T-helper 9 cell (primary cell): ENCODE measurements around the gene FAM161B.
"Not testable (repeated sequence)": the region's sequence is repeated elsewhere in the genome, so short reads cannot be mapped to it uniquely, and the experiment has no call there.

Source experiments
- DNase-seq: peaks from one replicate; pipeline ENCODE4 v3.0.0-alpha.2; 2020

The FAM161B gene

GRCh38 chr14:73942180-73942579 is 7.7 kb downstream of the FAM161B start:
- no peak for DNase-seq

DNA sequence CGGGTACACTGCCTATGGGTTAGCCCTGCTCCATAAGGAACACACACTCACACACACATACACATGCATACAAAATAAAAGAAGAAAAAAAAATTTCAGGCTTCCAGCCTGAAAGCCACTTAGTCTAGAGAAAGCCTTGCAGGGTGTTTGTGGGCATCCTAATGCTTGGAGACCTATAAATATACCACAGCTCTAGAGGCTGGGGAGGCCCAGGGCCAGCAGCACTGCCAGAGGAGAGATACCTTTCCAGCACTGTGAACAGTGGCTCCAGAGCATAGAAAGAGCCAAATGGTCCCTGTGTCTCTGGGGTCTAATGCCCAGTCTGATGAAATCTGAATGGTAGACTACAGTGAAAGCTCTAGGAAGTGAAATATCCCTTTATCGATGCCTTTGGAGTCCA is 12.9 kb downstream of the FAM161B start:
- no peak for DNase-seq

- DNase-seq: no peak
Measured at GRCh38 chr14:73936548-73936947, 13.3 kb downstream of the FAM161B start.

GRCh38 chr14:73935666-73936065 is 14.2 kb downstream of the FAM161B start:
- no peak for DNase-seq

- DNase-seq: no peak
Measured at GRCh38 chr14:73924337-73924736, 25.6 kb downstream of the FAM161B start.

DNA sequence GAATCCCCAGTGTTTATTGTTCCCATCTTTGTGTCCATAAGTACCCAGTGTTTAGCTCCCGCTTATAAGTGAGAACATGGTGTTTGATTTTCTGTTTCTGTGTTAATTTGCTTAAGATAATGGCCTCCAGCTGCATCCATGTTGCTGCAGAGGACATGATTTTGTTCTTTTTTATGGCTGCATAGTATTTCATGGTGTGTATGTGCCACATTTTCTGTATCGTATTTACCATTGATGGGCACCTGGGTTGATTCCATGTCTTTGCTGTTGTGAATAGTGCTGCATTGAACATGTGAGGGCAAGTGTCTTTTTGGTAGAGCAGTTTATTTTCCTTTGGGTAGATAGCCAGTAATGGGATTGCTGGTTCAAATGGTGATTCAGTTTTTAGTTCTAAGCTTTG is 30.4 kb downstream of the FAM161B start:
- DNase-seq: not testable (repeated sequence)

DNA sequence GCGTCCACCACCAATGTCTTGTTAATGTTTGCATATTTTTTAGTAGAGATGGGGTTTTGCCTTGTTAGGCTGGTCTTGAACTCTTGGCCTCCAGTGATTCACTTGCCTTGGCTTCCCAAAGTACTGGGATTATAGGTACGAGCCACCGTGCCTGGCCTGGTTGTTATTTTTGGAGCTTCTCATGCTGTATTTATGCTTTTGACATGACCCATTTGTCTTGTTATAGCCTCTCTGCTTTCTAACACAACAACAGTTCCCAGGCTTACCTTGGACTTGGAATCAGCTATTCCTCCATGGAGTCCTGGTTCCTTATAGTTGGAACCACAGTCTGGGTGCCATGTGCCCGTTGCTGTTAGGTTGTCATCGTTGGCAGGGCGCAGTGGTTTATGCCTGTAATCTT is 33.6 kb downstream of the FAM161B start:
- DNase-seq: no peak

DNA sequence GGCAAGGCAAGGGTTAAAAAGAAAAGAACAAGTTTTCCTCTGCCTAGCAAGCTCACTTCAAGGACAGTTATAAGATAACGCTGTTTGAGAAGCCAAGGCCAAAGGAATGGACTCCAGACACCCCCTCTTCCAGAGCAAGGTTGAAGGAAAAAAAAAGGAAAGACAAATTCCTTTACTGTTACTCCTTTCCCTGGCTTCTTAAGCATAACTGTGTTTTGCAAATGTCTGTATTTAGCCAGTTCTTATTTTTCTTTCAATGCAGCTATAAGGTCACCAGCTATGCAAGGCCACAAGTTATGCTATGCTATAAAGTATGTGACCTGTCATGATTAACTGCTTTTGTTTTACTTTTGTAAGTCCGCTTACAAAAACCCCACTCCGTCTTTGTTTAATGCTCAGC is 36.6 kb downstream of the FAM161B start:
- DNase-seq: no peak

- no peak for DNase-seq
Measured at GRCh38 chr14:73909681-73910080, 40.2 kb downstream of the FAM161B start.

DNA sequence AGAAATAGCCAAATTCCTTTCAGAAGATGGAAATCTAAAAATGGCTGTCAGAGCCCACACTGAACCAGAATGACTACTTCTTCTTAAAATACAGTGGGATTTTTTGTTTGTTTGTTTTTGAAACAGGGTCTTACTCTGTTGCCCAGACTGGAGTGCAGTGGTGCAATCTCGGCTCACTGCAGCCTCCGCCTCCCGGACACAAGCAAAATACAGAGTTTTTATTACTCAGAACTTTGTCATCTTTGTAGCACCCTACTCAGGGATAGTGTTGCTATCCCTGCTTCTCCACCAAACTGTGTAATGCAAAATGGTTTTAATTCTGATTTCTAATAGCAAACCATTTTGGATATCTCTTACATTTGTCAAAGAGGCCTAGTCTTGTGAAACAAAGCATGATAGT is 46.9 kb downstream of the FAM161B start:
- no peak for DNase-seq

- no peak for DNase-seq
Measured at GRCh38 chr14:73896521-73896920, 53.4 kb downstream of the FAM161B start.

DNA sequence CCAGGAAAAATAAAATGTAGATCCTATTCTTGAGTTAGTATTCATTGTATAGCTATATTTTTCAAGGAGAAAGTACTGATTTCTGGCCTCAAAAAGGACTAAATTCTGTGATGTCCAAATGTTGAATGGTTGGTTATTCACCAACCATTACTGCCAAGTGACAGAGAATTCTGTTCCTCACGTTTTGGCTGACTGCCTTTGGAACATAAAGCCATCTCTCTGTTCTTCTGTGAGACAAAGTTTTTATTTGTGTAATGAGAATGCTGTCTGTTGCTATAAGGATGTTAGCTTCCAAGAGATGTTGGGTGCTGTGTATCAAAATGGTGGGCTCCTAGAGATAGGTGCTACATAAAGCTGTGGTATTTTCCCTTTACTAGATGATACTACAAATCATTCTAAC is 54.0 kb downstream of the FAM161B start:
- no peak for DNase-seq

- not testable (repeated sequence) for DNase-seq
Measured at GRCh38 chr14:73894180-73894687, 55.7 kb downstream of the FAM161B start.

- no peak for DNase-seq
Measured at GRCh38 chr14:73889376-73889775, 60.5 kb downstream of the FAM161B start.

DNA sequence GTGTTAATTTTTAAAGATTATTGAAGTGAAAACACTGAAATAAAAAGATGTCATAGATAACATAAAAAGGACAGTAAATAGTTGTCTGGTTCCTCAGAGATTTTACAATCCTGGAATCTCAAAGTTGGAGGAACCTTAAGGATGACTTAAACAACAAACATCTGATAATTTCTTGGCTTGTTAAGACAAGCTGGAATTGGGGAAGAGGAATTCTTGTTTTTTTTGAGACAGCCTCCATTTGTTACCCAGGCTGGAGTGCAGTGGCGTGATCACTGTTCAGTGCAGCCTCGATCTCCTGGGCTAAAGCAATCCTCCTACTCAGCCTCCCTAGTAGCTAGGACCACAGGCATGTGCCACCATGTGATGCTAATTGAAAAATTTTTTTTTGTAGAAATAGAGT is 60.9 kb downstream of the FAM161B start:
- DNase-seq: no peak

GRCh38 chr14:73888460-73888725 is 61.5 kb downstream of the FAM161B start:
- no peak for DNase-seq

- DNase-seq: no peak
Measured at GRCh38 chr14:73887694-73888459, 62.0 kb downstream of the FAM161B start.

- no peak for DNase-seq
Measured at GRCh38 chr14:73887318-73887616, 62.6 kb downstream of the FAM161B start.

DNA sequence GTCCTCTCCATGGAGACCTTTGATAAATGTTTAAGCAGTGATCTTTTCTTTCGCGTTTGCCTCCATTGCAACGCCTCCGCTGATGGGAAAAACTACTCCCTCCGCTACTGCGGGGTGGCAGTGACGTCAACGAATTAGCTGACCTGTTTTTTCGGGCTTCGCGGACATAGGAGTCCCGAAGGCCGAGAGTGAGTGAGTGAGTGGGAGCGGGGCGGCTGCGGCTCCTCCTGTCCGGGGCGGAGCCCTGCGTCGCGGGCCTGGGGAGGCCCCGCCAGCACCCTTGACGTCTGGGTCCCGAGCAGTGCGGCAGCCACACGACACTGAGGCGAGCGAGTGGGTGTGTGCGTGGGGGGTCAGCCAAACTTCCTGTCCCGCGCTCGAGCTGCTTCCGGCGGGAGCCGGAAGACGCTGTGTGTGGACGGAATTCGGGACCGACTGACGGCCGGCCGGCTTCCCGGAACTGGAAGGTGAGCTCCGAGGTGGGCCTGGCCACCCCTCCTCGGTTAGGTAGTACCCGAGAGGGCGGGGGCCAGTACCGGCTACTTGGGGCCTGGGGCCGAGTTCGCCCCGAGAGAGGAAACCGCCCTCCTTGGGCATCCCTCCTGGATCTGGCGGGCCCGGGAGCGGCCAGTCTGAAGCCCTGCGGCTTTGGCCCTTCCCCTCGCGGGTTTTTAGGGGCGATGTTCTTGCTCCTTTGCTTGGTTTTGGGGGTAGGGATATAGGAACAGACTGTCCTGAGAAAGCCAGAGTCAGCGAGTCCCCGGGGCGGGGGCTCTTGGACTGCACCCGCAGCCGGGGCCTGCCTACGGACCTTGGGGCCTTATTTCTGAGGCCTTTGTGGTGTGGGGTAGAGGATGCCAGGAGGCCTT is 63.2 kb downstream of the FAM161B start, which contains the start of gene ZNF410:
TSS of gene ZNF410 (plus strand) at position 411 of the 869 bp plus-strand sequence. CDS start 5,317 bp downstream, outside the sequence.
- DNase-seq: peak; percentile 77

GRCh38 chr14:73884438-73885190 is 65.3 kb downstream of the FAM161B start:
- DNase-seq: no peak
